HG02981 (cell line): ENCODE results near the gene MTCL1.

ENCODE experiments used
- ATAC-seq: cut with Tn5 transposase; IDR thresholded peaks from one replicate; pipeline ENCODE4 v1.9.1; 2021; ENCODE audit warnings: mild to moderate bottlenecking, moderate library complexity; ENCODE audit not compliant: unreplicated experiment

The MTCL1 gene

GRCh38 chr18:8788503-8789429 is 83.4 kb downstream of the MTCL1 start:
- no peak for ATAC-seq

GRCh38 chr18:8791171-8791651 is 85.9 kb downstream of the MTCL1 start:
- no peak for ATAC-seq

- no peak for ATAC-seq
These were observed 87.4 kb downstream of the MTCL1 start for GRCh38 chr18:8792688-8793316.

- ATAC-seq = no peak
These were observed 88.2 kb downstream of the MTCL1 start for GRCh38 chr18:8793445-8794155.

- no peak for ATAC-seq
These were observed 89.0 kb downstream of the MTCL1 start for GRCh38 chr18:8794156-8794933.

- no peak for ATAC-seq
These were observed 89.6 kb downstream of the MTCL1 start for GRCh38 chr18:8794934-8795280.

- no peak for ATAC-seq
These were observed 90.4 kb downstream of the MTCL1 start for GRCh38 chr18:8795586-8796325.

GRCh38 chr18:8797206-8797605 is 91.8 kb downstream of the MTCL1 start:
- ATAC-seq = no peak

GRCh38 chr18:8799001-8799400 is 93.6 kb downstream of the MTCL1 start:
- no peak for ATAC-seq

GRCh38 chr18:8799596-8800441 is 94.5 kb downstream of the MTCL1 start:
- ATAC-seq = no peak

GRCh38 chr18:8800445-8800844 is 95.1 kb downstream of the MTCL1 start:
- ATAC-seq = no peak

GRCh38 chr18:8800876-8801262 is 95.5 kb downstream of the MTCL1 start:
- no peak for ATAC-seq

GRCh38 chr18:8801263-8801901 is 96.0 kb downstream of the MTCL1 start:
- no peak for ATAC-seq

- ATAC-seq = no peak
These were observed 96.8 kb downstream of the MTCL1 start for GRCh38 chr18:8802017-8802672.

GRCh38 chr18:8803063-8803795 is 97.9 kb downstream of the MTCL1 start:
- no peak for ATAC-seq

- ATAC-seq = no peak
These were observed 98.6 kb downstream of the MTCL1 start for GRCh38 chr18:8803957-8804356.

- no peak for ATAC-seq
These were observed 100.2 kb downstream of the MTCL1 start for GRCh38 chr18:8805552-8805951.
